Activated naive CD4-positive, alpha-beta T cell treated with anti-CD3 and anti-CD28 coated beads, Interleukin-2, amount 50 U/mL, for 72 hours (primary cell): ENCODE measurements around the gene MAP1LC3B. TPM values are rescaled to one million over a fixed set of nuclear protein-coding genes. Genes with fewer than 3 reads are reported as not detected.

Experiments used
- ATAC-seq, 2 donors: fragments of 150-1000 bp; cut with Tn5 transposase; 2 replicates each; pipeline ENCODE4 v1.10.0; 2021; ENCODE audit warnings: mild to moderate bottlenecking in 2 of 2, moderate library complexity in 2 of 2
- DNase-seq, 2 donors: peaks; one replicate each; pipeline ENCODE4 v3.0.0; 2021 to 2022; ENCODE audit warnings: low spot score in 2 of 2
- H3K27ac Mint-ChIP-seq, 2 donors: one replicate each; pipeline ENCODE4 v1.8.0; 2022; ENCODE audit warnings: mild to moderate bottlenecking in 2 of 2, mixed read lengths in 2 of 2
- H3K36me3 Mint-ChIP-seq, 2 donors: one replicate each; pipeline ENCODE4 v1.8.0; 2022; ENCODE audit warnings: mixed read lengths in 2 of 2
- H3K9me3 Mint-ChIP-seq, 2 donors: one replicate each; pipeline ENCODE4 v1.8.0; 2022; ENCODE audit warnings: mixed read lengths in 2 of 2
- total RNA-seq, 2 donors: library from RNA; stranded (reverse); gene quantifications; one replicate each; pipeline ENCODE4 v1.2.3, GENCODE V29; 2022

MAP1LC3B gene
- 10 to 100 TPM; 64.7 to 83.4 TPM for total RNA-seq

DNA sequence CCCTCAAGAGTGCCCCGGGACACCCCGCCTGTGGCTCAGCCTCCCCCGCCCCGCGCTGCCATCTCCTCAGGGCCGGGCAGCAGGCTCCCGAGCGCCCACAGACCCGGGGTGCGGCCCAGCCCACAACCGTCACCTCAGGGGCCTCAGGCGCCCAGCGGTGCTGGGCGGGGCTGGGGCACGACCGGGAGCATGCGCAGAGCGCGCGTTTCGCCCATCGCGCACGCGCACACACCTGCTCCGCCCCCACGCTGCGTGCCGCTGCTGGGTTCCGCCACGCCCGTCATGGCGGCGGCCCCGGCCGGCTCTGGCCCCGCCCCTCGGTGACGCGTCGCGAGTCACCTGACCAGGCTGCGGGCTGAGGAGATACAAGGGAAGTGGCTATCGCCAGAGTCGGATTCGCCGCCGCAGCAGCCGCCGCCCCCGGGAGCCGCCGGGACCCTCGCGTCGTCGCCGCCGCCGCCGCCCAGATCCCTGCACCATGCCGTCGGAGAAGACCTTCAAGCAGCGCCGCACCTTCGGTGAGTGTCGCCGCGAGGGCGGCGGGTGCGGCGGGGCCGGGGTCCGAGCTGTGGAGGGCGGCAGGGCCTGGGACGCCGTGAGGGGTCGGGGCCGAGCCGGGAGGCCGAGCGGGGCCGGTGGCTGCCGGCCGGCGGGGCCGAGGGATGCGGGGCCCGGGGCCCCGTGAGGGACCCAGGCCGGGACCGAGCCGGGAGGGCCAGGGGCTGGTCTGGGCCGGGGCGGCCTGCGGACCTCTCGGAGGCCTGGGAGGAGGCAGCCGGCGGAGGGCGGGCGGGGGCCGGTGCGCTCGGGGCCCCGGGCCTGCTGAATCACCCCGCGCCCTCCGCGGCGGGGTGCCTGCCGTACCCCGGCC lies at the start of gene MAP1LC3B:
TSS of gene MAP1LC3B (plus strand) at position 387 of the 871 bp plus-strand sequence. CDS start at position 479, 92 bp downstream.
- peak; percentile 99 to 100 for DNase-seq
- Mint-ChIP-seq H3K27ac (peak within 1 kb of the TSS; percentile 94), H3K9me3 (no peaks in the 10 kb centered on the region), H3K36me3 (peaks cover 8 to 21% of the 10 kb centered on the region in 2 donors)
- peak; percentile 73 to 75 for ATAC-seq

DNA sequence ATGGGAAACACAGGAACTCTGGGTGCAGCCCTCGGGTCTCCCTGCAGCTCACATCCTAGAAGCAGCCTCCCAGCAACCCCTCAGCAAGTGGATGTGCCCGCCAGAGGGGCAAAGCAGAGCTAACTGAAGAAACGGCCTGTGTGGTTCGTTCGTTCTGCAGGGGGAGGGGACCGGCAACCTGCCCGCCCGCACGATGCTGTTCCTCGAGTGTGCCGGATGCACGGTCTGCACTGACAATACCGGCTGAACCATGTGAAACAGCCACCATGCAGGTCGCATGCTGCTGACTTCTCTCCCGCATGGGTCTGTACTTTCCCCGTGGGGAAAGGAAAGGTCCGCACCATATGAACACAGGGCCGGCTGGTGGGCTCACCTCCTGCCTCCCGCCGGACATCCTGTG lies 49.6 kb upstream of the MAP1LC3B start:
- H3K27ac Mint-ChIP-seq = no peak overlapping the region
- DNase-seq (no peak), ATAC-seq (no peak)
- H3K9me3 Mint-ChIP-seq = no peaks in the 10 kb centered on the region
- peaks cover 11 to 24% of the 10 kb centered on the region in 2 donors for H3K36me3 Mint-ChIP-seq

DNA sequence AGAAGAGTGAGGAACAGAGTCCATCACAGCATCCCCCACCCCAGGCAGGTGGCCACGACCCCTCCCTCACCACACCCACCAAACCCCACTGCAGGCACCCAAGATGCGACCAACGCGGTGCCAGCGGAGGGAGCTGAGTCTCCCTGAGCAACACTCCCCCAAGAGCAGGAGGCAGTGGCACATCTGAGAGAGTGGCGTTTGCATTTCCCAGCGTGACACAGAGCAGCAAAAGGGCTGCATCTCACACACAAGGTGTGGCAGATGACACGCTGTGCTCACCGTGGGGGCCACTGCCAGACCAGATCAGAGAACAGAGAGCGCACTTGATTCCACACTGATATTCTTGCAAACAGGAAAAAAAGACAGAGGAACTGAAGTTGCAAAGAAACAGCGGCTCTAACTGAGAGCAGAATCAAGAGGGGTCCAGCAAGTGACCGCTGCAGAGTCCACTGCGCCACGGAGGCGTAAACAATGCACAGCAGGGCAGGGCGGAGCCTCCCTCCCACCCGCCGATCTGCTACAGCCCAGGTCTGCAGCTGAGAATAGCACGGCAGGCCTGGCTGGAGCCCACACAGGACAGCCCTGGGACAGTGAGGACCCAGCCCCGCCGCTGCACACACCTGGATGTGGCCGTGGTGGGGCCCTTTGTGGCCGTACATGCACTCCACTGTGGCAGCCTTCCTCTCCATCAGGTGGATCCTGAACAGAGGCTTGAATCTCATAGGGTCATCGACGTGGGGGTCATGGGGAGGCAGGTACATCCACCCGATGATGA lies 49.0 kb upstream of the MAP1LC3B start:
- peak overlapping the region; percentile 20 to 88 for H3K27ac Mint-ChIP-seq
- no peaks in the 10 kb centered on the region for H3K9me3 Mint-ChIP-seq
- DNase-seq = no peak
- ATAC-seq = no peak
- H3K36me3 Mint-ChIP-seq = peaks cover 11 to 24% of the 10 kb centered on the region in 2 donors

DNA sequence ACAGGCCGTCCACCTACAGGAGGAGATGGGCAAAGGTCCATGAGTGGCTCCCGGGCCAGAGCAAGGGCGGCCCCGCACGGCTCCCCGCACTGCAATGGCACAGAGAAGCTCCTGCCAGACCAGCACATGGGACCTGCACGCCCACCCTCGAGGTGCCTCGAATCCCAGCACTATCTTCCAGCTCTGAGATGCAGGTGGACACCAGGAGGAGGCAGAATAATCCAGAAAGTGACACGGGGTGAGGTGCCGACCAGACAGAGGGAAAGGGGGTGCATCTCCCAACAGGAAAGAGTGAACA lies 48.4 kb upstream of the MAP1LC3B start:
- ATAC-seq (no peak), DNase-seq (no peak)
- Mint-ChIP-seq H3K36me3 (peaks cover 11 to 22% of the 10 kb centered on the region in 2 donors), H3K27ac (peak overlapping the region in 1 of 2 donors; percentile 20), H3K9me3 (no peaks in the 10 kb centered on the region)

GRCh38 chr16:87344165-87344930 lies 47.8 kb upstream of the MAP1LC3B start:
- H3K27ac Mint-ChIP-seq = peak overlapping the region; percentile 87 to 88
- peaks cover 13 to 16% of the 10 kb centered on the region in 2 donors for H3K36me3 Mint-ChIP-seq
- no peak for ATAC-seq
- DNase-seq = no peak
- H3K9me3 Mint-ChIP-seq = no peaks in the 10 kb centered on the region

- Mint-ChIP-seq H3K9me3 (no peaks in the 10 kb centered on the region), H3K27ac (peak overlapping the region; percentile 87 to 96), H3K36me3 (peaks cover 10 to 14% of the 10 kb centered on the region in 2 donors)
- no peak for DNase-seq
- ATAC-seq = peak; percentile 74 to 77
These were observed 47.1 kb upstream of the MAP1LC3B start for GRCh38 chr16:87344931-87345631.

DNA sequence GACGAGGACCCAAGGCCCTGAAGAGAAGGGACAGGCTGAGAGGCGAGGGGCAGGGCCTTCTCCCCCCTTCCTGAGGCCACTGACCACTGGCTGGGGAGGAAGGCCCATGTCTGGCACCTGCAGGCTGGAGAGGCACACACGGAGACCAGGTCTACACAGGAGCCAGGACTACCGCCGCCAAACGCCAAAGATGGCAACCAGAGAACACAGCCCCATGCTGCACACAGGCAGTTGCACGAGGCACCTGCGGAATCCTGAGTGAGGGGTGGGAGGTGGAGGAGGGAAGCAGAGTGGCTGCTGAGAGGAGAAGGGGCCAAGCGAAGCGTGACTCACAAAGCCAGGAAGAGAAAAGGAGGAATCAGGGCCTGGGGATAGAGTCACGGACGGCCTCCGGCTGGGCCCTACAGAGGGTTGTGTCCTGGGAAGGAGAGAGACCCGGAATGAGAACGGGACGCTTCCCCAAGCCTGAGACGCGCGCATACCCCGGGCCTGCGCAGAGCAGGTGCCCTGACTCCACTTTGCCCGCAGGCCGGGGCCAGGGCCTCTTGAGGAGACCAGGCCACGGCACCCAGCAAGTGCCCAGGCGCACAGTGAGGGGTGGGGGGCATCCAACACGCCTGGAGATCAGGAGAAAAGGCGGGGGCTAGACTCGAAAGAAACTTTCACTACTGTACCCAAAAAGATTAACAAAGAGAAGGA lies 46.3 kb upstream of the MAP1LC3B start:
- H3K27ac Mint-ChIP-seq = peak overlapping the region; percentile 87 to 96
- H3K36me3 Mint-ChIP-seq = peaks cover 10 to 14% of the 10 kb centered on the region in 2 donors
- H3K9me3 Mint-ChIP-seq = no peaks in the 10 kb centered on the region
- ATAC-seq (peak in 1 of 2 donors; percentile 9), DNase-seq (no peak)

- no peak for DNase-seq
- Mint-ChIP-seq H3K9me3 (no peaks in the 10 kb centered on the region), H3K27ac (peak overlapping the region in 1 of 2 donors; percentile 87), H3K36me3 (peaks cover 10 to 14% of the 10 kb centered on the region in 2 donors)
- no peak for ATAC-seq
These were observed 45.5 kb upstream of the MAP1LC3B start for GRCh38 chr16:87346517-87347060.

DNA sequence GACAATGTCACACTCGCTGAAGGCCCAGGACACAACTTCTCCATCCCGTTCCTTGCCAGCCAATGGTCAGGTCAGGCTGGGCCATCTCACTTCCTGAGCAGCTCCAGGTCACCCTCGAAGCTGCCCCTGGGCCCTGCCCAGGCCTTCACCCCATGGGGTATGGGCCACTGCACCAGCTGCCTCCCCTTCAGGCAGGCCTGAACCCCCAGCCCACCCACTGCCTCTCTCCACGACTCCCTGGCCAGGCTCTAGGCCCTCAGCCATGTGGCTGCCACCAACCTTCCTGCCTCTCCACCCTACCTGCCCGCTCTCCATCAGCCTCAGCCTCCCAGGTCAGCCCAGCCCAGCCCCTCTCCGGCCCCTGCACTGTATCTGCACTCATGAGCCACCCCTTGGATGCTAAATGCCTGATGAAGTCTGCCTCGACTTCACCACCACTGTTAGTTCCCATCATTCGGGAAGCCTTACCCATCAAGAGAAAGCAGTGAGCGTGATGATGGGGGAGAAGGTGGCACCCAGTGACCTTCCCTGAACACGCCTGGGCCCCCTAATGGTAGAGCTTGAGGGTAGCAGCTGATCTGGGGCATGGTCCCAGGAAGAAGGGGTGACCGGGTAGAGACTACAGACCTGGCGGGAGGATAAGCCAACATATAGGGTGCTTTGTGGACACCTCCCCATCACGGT lies 44.1 kb upstream of the MAP1LC3B start:
- H3K36me3 Mint-ChIP-seq = peaks cover 10 to 11% of the 10 kb centered on the region in 2 donors
- no peaks in the 10 kb centered on the region for H3K9me3 Mint-ChIP-seq
- H3K27ac Mint-ChIP-seq = peak overlapping the region; percentile 46 to 72
- ATAC-seq (no peak), DNase-seq (no peak)

DNA sequence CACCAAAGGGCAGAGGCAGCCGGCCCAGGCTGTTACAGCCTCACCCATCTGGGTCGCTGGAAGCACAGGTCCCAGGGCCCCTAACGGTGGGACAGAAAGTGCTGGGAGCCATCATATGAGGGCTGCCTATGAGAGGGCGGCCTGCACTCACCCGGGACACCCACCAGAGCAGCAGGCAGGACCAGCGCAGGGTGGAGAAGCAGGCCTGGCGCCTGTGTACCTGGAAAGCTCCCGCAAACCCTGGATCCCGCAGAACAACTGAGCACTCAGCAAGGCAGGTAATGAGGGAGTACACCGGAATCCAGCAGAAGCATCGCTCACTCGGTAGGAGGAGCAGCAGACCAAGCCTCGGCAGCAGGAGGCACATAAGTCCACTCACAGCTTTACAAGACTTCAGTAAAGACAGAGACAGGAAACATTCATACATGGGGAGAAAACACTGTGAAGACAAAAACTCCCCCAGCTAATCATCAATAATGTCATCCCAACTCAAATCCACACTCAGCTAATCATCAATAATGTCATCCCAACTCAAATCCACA lies 43.4 kb upstream of the MAP1LC3B start:
- H3K27ac Mint-ChIP-seq = peak overlapping the region; percentile 41 to 48
- DNase-seq (no peak), ATAC-seq (no peak)
- H3K9me3 Mint-ChIP-seq = no peaks in the 10 kb centered on the region
- H3K36me3 Mint-ChIP-seq = peaks cover 8 to 10% of the 10 kb centered on the region in 2 donors

GRCh38 chr16:87350031-87350430 lies 42.1 kb upstream of the MAP1LC3B start:
- peaks cover 8 to 10% of the 10 kb centered on the region in 2 donors for H3K36me3 Mint-ChIP-seq
- peak overlapping the region in 1 of 2 donors; percentile 44 for H3K27ac Mint-ChIP-seq
- H3K9me3 Mint-ChIP-seq = no peaks in the 10 kb centered on the region
- DNase-seq = no peak
- no peak for ATAC-seq

GRCh38 chr16:87350681-87351319 lies 41.3 kb upstream of the MAP1LC3B start:
- peaks cover 2 to 4% of the 10 kb centered on the region in 2 donors for H3K36me3 Mint-ChIP-seq
- ATAC-seq (no peak), DNase-seq (no peak)
- no peak overlapping the region for H3K27ac Mint-ChIP-seq
- no peaks in the 10 kb centered on the region for H3K9me3 Mint-ChIP-seq

DNA sequence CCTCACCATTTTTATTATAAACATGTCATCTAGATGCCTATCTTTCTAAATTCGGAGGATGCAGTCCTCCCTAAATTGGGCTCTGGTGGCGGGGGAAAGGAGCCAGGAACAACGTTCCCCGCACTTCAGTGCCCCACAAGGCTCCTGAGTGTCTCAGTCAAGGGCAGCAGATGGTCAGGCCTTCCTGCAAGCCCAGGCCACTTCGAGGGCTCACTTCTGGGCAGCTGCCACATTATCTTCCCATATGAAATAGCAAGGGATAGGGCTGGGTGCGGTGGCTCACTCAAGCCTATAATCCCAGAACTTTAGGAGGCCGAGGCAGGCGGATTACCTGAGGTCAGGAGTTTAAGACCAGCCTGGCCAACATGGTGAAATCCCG lies 40.8 kb upstream of the MAP1LC3B start:
- Mint-ChIP-seq H3K36me3 (peaks cover 0 to 4% of the 10 kb centered on the region in 2 donors), H3K9me3 (no peaks in the 10 kb centered on the region), H3K27ac (no peak overlapping the region)
- ATAC-seq (no peak), DNase-seq (no peak)

- no peak overlapping the region for H3K27ac Mint-ChIP-seq
- ATAC-seq (no peak), DNase-seq (no peak)
- H3K9me3 Mint-ChIP-seq = no peaks in the 10 kb centered on the region
- H3K36me3 Mint-ChIP-seq = peaks cover 0 to 4% of the 10 kb centered on the region in 2 donors
These were observed 39.3 kb upstream of the MAP1LC3B start for GRCh38 chr16:87352818-87353217.
